HepG2 (cell line): Measurements from ENCODE around the gene CDC25C.

Experiments
- NFKBIZ ChIP-seq: IDR thresholded peaks from 2 replicates; pipeline ENCODE4 v1.6.1; 2018; ENCODE audit warnings: missing genetic modification reagents, missing compliant biosample characterization
- SMAD1 ChIP-seq: sonication (generic); formaldehyde crosslinking; IDR thresholded peaks from 2 replicates; pipeline ENCODE4 v1.4.0; 2020; ENCODE audit warnings: missing genetic modification reagents, low read depth, mild to moderate bottlenecking, borderline replicate concordance

DNA sequence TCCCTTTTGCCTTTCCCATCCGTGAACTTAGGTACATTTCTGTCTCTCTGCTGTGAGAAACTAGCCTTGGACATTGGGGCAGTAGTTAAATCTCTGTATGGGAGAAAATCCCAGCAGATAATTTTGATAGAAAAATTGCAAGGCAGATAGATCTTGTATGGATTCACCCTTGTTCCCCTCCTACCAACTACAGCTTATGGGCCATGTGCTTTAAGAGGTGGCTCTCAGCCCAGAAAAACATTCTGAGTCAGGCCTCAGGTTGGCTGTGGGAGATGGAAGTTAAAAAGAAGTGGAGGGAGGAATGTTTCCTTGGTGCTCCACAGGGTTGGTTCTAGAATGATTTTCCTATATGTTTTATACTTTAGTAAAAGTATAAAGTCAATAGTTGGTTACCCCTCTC, 19.5 kb upstream of the CDC25C start:
- no peak for TF ChIP-seq SMAD1 (CRISPR knock-in tag)
- no peak for TF ChIP-seq NFKBIZ (CRISPR knock-in tag)
